Activated CD4-positive, alpha-beta T cell treated with anti-CD3 and anti-CD28 coated beads for 36 hours (primary cell): Measurements from ENCODE around the gene EIF3I. TPM values are rescaled to one million over a fixed set of nuclear protein-coding genes. Genes with fewer than 3 reads are reported as not detected.

Experiments used
- ATAC-seq: fragments of 200-7000 bp; cut with Tn5 transposase; one replicate; pipeline ENCODE4 v1.10.0; 2021; ENCODE audit warnings: mild to moderate bottlenecking, moderate library complexity
- CTCF ChIA-PET: fragments of 350-600 bp; sonication (Branson Sonifier 250); formaldehyde crosslinking; loops from one replicate; lab custom pipeline; 2021; ENCODE audit warnings: antibody characterized with exemption; lab: Charles Lee
- POLR2A ChIA-PET: fragments of 350-600 bp; sonication (Branson Sonifier 250); formaldehyde crosslinking; loops from one replicate; lab custom pipeline; 2021; ENCODE audit warnings: antibody characterized with exemption, inconsistent platforms; lab: Charles Lee
- DNase-seq: peaks from one replicate; pipeline ENCODE4 v3.0.0-alpha.2; 2020
- H3K27ac Mint-ChIP-seq: one replicate; pipeline ENCODE4 v1.8.0; 2021; ENCODE audit warnings: mixed read lengths
- H3K27me3 Mint-ChIP-seq: one replicate; pipeline ENCODE4 v1.8.0; 2021; ENCODE audit warnings: mixed read lengths
- H3K36me3 Mint-ChIP-seq: one replicate; pipeline ENCODE4 v1.8.0; 2021; ENCODE audit warnings: low read depth, mixed read lengths
- H3K4me1 Mint-ChIP-seq: one replicate; pipeline ENCODE4 v1.8.0; 2021; ENCODE audit warnings: mixed read lengths
- H3K4me3 Mint-ChIP-seq: one replicate; pipeline ENCODE4 v1.8.0; 2021; ENCODE audit warnings: mild to moderate bottlenecking, moderate library complexity, mixed read lengths
- H3K9me3 Mint-ChIP-seq: one replicate; pipeline ENCODE4 v1.8.0; 2021; ENCODE audit warnings: low read depth, mixed read lengths
- intact Hi-C, 2 experiments: fragments of 100-400 bp; cut with DNase I in 1 of 2; cut with micrococcal nuclease in 1 of 2; formaldehyde crosslinking; loops; one replicate each; pipeline versions ENCODE4 v1.14.2 to v1.15.1; 2022 to 2024; cut with DNase I, micrococcal nuclease
- total RNA-seq, 2 experiments: library from RNA; stranded (reverse); gene quantifications; one replicate each; pipeline ENCODE4 v1.2.3, GENCODE V29; 2021

The EIF3I gene
- total RNA-seq, 2 experiments from 2014 or later, result 299 to 349 TPM

DNA sequence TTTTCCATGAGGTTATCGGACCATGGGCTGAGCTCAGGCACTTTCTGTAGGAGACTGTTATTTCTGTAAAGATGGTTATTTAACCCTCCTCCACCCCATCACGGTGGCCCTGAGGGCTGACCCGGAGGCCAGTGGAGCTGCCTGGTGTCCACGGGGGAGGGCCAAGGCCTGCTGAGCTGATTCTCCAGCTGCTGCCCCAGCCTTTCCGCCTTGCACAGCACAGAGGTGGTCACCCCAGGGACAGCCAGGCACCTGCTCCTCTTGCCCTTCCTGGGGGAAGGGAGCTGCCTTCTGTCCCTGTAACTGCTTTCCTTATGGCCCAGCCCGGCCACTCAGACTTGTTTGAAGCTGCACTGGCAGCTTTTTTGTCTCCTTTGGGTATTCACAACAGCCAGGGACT lies 24.4 kb upstream of the EIF3I start:
- DNase-seq, result no peak
- Mint-ChIP-seq H3K4me3 (no peak overlapping the region), H3K27ac (no peak overlapping the region), H3K4me1 (peaks cover 74% of the 10 kb centered on the region), H3K27me3 (no peaks in the 10 kb centered on the region), H3K36me3 (peaks cover 38% of the 10 kb centered on the region), H3K9me3 (no peaks in the 10 kb centered on the region)
- no peak for ATAC-seq
- CTCF ChIA-PET, result interaction anchor here (1.1 to 2.0 kb wide), 4 partner anchors 17 to 90 kb away, joined by 3 to 6 read pairs (median 5); partner anchors contain the start of gene KPNA6
- POLR2A ChIA-PET, result interaction anchor here (0.6 to 1.3 kb wide), 3 partner anchors 13 to 429 kb away, joined by 4 to 7 read pairs (median 4); no protein-coding TSS in a partner anchor
- intact Hi-C loops, result no loop called here

DNA sequence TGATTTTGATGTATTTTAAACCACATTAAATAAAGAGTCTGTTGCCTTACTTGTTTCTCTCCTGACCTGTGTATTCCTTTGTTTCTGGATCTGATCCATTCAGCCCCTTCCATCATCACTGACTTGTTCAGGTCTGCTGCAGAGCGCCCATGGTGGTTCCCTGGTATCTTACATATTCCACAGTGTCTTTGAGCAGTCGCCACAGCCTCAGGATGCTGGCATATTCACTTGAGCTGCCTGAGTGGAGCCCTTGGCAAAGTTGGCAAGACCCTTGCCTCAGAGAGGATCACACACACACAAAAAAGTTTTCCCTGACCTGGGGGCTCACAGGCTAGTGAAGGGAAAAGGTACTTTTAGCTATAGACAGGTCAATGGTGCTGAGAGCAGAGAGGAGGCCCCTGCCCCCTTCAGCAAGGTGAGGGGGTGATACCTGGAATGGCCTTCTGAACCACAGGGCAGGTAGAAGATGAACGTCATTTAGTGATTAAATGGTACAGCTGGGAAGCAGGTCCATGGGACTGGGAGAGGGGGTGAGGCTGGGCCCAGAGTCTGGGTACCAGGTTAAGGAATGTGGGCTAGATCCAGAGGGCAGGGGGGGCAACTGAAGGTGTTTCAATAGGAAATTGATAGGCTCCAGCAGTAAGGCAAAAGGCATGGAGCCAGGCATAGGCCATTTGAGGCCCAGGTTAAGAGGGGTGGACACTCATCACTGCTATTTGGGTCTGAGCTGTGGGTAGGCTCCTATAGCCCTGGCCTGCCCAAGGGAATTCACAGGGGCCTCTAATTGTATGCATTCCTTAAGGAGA lies 23.8 kb upstream of the EIF3I start:
- no peak for DNase-seq
- Mint-ChIP-seq H3K4me1 (peaks cover 69% of the 10 kb centered on the region), H3K27me3 (no peaks in the 10 kb centered on the region), H3K4me3 (no peak overlapping the region), H3K9me3 (no peaks in the 10 kb centered on the region), H3K36me3 (peaks cover 33% of the 10 kb centered on the region), H3K27ac (peak overlapping the region; percentile 32)
- ATAC-seq, result no peak
- POLR2A ChIA-PET, result no interaction called here
- intact Hi-C loops, result no loop called here
- CTCF ChIA-PET, result interaction anchor here (1.1 to 2.0 kb wide), 4 partner anchors 17 to 91 kb away, joined by 3 to 6 read pairs (median 5); partner anchors contain the start of gene KPNA6

DNA sequence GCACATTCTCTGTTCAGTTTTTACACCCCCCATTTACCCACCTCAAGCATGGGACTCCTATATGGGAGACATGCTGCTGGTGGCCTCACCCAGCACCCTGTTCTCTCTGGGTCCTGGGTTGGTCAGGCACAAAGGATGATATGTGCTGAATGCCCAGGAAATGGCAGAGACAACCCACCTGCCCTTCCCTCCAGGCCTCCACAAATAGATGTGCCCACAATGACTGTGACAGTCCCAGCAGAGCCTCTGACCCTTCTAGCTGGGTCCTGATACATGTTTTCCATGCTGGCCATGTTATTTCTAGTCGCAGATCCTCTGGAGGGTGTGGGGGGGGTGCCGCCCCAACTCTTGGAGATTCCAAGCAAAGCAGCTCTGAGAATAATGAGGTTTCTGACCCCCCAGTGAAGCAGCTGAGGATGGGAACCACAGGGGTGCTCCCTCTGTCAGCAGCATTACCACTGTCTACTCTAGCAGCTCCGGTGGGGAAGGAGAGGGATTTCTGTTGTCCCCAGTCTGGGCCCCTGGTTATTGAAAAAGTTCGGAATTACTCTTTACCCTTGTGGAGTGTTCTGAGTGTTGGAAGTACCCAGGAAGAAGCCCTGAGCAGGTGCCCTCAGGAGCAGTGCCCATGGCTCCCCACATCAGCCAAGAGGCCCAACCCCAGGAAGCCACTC lies 23.0 kb upstream of the EIF3I start:
- H3K4me3 Mint-ChIP-seq, result no peak overlapping the region
- peaks cover 66% of the 10 kb centered on the region for H3K4me1 Mint-ChIP-seq
- intact Hi-C loops, result no loop called here
- POLR2A ChIA-PET, result no interaction called here
- ATAC-seq (no peak), DNase-seq (no peak)
- CTCF ChIA-PET, result interaction anchor here (2.0 kb wide), 1 partner anchor 88 kb away, joined by 6 read pairs; no protein-coding TSS in a partner anchor
- no peaks in the 10 kb centered on the region for H3K9me3 Mint-ChIP-seq
- peaks cover 27% of the 10 kb centered on the region for H3K36me3 Mint-ChIP-seq
- no peaks in the 10 kb centered on the region for H3K27me3 Mint-ChIP-seq
- H3K27ac Mint-ChIP-seq, result no peak overlapping the region

DNA sequence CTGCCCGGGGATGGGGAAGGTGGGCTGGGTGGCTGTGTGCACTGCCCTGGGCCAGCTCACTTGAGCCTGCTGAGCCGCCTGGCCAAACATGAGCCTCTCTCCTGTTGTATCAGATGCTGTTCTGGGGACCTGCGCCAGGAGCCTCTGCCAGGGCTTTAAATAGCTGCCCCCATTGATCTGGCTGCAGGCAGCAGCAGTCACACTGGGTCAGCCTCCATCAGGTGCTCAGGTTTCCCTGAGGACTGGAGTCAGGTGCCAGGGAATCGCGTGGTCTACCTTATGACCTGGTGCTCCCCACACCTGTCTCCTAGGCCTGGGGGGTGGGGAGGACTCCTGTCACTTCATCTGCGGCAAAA lies 22.5 kb upstream of the EIF3I start:
- Mint-ChIP-seq H3K36me3 (peaks cover 21% of the 10 kb centered on the region), H3K4me3 (peak overlapping the region; percentile 71), H3K9me3 (no peaks in the 10 kb centered on the region), H3K27ac (peak overlapping the region; percentile 86), H3K27me3 (no peaks in the 10 kb centered on the region), H3K4me1 (peaks cover 62% of the 10 kb centered on the region)
- ChIA-PET CTCF (interaction anchor here (3.2 kb wide), 1 partner anchor 17 kb away, joined by 16 read pairs; no protein-coding TSS in a partner anchor), POLR2A (interaction anchor here (1.6 to 1.8 kb wide), 3 partner anchors 19 to 136 kb away, joined by 6 to 7 read pairs (median 6); partner anchors contain the start of genes MARCKSL1, TMEM39B and TXLNA)
- ATAC-seq (no peak), DNase-seq (no peak)
- intact Hi-C loops, result loop anchor here (1.0 to 5.0 kb wide), 8 partner anchors 19 to 213 kb away; partner anchors contain the start of genes BSDC1 (in 1 of the 2), EIF3I (in 1 of the 2), KPNA6 (in 1 of the 2) and TMEM234 (in 1 of the 2)

DNA sequence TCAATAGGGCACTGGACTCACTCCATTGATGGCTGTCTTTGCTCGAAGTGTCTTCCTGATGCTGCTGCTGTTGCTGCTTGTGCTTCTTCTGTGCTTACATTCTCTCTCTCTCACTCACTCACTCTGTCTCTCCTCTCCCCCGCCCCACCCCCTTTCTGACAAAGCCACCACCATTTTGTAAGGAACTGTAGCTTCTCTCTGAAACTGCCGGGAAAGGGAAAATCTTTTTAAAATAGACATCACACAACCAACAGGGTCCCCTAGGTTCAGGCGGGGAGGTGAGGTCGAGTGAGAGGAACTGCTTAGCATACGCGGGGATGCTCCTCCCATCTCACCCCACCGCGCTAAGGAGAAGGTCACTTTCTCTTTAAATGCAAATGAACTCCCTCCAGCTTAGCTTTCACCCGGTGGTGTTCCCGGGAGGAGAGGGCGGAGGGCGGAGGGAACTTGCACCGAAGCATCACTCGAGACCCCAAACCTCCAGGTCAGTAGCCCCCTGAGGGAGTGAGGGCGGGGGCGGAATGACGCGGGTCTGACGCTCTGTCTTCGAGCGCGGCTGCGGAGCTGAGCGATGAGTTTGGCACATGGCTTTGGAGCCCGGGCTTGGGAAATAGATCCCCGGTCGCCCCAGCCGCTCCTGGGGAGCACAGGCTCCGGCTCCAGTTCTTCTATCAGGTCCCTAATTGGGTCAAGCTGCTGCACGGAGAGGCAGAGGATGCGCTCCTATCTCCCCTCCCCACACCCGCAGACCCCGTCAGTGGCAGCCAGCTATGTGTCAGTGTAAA lies 21.8 kb upstream of the EIF3I start, which contains the start of gene CCDC28B:
Gene CCDC28B (plus strand): TSS at position 370 of the 785 bp plus-strand sequence. CDS start 1,341 bp downstream, outside the sequence.
- peak; percentile 77 for DNase-seq
- Mint-ChIP-seq H3K9me3 (no peaks in the 10 kb centered on the region), H3K27ac (peak within 1 kb of the TSS; percentile 86), H3K4me1 (peaks cover 57% of the 10 kb centered on the region), H3K27me3 (no peaks in the 10 kb centered on the region), H3K36me3 (peaks cover 14% of the 10 kb centered on the region), H3K4me3 (peak within 1 kb of the TSS; percentile 71)
- ATAC-seq, result peak; percentile 53
- ChIA-PET POLR2A (interaction anchor here (0.6 to 1.8 kb wide), 5 partner anchors 9 to 136 kb away, joined by 3 to 7 read pairs (median 6); partner anchors contain the start of genes MARCKSL1, TMEM39B and TXLNA), CTCF (interaction anchor here (0.5 to 3.2 kb wide), 6 partner anchors 16 to 553 kb away, joined by 3 to 16 read pairs (median 4); no protein-coding TSS in a partner anchor)
- intact Hi-C loops, result loop anchor here (1.0 to 5.0 kb wide), 10 partner anchors 20 to 212 kb away; partner anchors contain the start of genes EIF3I (in 2 of the 2), TMEM234 (in 2 of the 2), BSDC1 (in 1 of the 2) and KPNA6 (in 1 of the 2)

DNA sequence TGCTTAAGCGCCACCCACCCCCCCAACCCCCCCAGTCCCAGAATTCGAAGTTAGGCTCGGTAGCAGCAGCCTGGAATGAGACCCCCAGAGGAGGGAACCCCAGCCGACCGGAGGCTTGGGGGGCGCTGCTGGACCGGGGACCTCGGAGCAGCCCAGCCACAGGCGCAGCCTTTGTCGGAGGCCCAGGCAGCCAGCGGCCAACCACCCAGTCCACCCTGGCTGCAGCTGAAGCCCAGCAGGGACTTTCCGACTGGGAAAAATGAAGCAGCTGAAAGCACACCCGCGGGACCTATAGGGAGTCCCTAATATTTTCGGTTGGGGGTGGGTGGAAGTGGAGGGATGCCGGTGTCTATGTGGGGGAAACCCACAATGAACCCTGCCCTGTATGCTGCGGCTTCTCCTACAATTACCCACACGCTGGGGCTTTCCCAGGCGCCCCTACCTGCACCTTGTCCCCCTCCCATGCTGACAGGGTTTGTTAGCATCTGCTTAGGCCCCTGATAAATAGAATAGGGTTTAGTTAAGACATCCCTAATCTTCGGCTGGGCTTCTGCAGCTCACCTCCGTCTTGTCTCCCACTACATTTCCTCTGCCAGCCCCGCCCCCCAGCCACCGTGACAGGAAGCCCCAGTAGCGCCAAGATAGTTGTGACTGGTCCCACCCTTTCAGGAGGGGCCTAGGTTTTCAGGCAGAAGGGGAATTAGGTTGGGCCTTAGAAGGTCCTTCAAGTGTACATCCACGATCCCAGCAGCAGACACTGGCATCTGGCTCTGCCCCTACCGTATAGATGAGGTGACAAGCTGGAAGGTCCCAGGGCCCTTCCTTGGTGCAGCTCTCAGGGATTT lies 21.0 kb upstream of the EIF3I start:
- Mint-ChIP-seq H3K4me3 (peak overlapping the region; percentile 71), H3K27me3 (no peaks in the 10 kb centered on the region), H3K36me3 (peaks cover 7% of the 10 kb centered on the region), H3K27ac (peak overlapping the region; percentile 85), H3K4me1 (peaks cover 51% of the 10 kb centered on the region), H3K9me3 (no peaks in the 10 kb centered on the region)
- DNase-seq (peak; percentile 90), ATAC-seq (peak; percentile 51)
- POLR2A ChIA-PET, result interaction anchor here (0.5 to 1.8 kb wide), 6 partner anchors 21 to 258 kb away, joined by 3 to 7 read pairs (median 5); partner anchors contain the start of genes LCK, MARCKSL1, TMEM39B and TXLNA
- intact Hi-C loops, result loop anchor here (1.0 to 5.0 kb wide), 8 partner anchors 20 to 211 kb away; partner anchors contain the start of genes EIF3I (in 2 of the 2), TMEM234 (in 2 of the 2), KPNA6 (in 1 of the 2) and TMEM39B (in 1 of the 2)
- CTCF ChIA-PET, result interaction anchor here (0.5 to 3.2 kb wide), 9 partner anchors 15 to 555 kb away, joined by 3 to 16 read pairs (median 3); no protein-coding TSS in a partner anchor

DNA sequence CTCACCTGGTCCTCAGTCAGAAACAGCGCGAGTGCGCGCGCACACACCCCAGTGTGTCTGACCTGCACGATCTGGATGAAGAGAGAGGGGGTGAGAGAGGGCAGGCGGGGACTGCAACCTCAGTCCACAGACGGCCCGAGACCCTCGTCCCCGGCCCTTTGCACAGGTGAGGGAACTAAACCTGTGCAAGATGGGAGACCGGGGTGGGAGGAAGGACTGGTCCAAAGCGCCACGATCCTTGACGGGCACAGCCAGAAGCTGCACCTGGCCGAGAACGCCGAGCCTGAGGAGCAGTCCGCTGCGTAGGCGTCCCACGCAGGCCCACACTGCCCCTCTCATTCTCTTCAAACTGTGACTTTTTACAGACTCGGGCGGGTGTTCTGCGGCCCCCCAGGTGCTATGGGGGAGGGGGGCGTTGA lies 17.3 kb upstream of the EIF3I start:
- Mint-ChIP-seq H3K9me3 (no peaks in the 10 kb centered on the region), H3K4me1 (peaks cover 34% of the 10 kb centered on the region), H3K4me3 (peak overlapping the region; percentile 90), H3K27me3 (no peaks in the 10 kb centered on the region), H3K27ac (no peak overlapping the region), H3K36me3 (peaks cover 8% of the 10 kb centered on the region)
- no peak for ATAC-seq
- ChIA-PET CTCF (interaction anchor here (0.5 to 2.0 kb wide), 6 partner anchors 10 to 490 kb away, joined by 3 to 9 read pairs (median 4); no protein-coding TSS in a partner anchor), POLR2A (interaction anchor here (0.8 to 1.0 kb wide), 3 partner anchors 19 to 131 kb away, joined by 3 to 4 read pairs (median 3); no protein-coding TSS in a partner anchor)
- DNase-seq, result no peak
- intact Hi-C loops, result loop anchor here (1.0 to 5.0 kb wide), 7 partner anchors 17 to 207 kb away; partner anchors contain the start of genes BSDC1 (in 1 of the 2), EIF3I (in 1 of the 2), KPNA6 (in 1 of the 2) and TMEM234 (in 1 of the 2)

DNA sequence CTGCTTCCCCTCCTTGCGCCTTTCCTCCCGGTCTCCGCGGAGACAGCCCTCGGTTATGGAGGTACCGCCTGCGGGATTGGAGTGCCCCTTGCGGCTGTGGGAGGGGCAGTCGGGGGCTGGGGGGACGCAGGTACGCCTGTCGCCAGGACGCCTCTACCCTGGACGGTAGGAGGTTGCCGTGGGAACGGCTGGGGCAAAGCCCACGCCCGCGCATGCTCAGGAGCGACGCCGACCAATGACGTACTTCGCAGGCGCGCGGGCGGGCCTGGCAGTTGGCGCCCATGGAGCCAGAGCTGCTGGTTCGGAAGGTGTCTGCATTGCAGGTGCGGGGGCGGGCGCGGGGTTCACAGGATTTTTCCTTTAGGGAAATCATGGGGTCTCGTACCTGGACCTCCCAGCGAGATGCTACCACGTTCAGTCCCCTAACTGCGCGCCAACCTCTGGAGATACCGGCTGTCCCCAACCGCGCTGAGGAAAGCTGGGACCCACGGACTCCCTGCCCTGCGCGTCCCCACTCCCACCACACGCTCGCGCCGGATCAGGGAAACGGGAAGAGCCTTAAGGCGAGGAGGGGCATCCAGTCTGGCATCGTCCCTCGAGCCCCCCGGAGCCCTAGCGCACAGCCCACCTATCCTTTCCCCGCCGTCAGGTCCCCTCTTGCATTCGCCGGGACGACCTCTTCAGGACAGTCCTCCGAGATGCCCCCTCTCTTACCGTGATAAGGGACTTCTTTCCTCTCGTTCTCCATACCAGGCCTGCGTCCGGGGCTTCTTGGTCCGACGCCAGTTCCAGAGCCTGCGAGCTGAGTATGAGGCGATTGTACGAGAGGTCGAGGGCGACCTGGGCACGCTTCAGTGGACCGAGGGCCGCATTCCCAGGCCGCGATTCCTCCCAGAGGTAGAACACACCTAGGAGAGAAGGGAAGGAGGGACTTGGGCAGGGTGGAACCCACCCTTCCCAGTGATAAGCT lies 16.5 kb upstream of the EIF3I start, which contains the start of gene IQCC:
Gene IQCC (plus strand): TSS at position 271 of the 970 bp plus-strand sequence. CDS start 11 bp downstream, at position 282.
- peak; percentile 94 for DNase-seq
- Mint-ChIP-seq H3K4me1 (peaks cover 28% of the 10 kb centered on the region), H3K36me3 (peaks cover 8% of the 10 kb centered on the region), H3K4me3 (peak within 1 kb of the TSS; percentile 90), H3K27ac (peak within 1 kb of the TSS; percentile 87), H3K27me3 (no peaks in the 10 kb centered on the region), H3K9me3 (no peaks in the 10 kb centered on the region)
- peak; percentile 75 for ATAC-seq
- ChIA-PET CTCF (interaction anchor here (0.5 to 2.0 kb wide), 8 partner anchors 10 to 489 kb away, joined by 3 to 9 read pairs (median 3); partner anchors contain the start of gene TXLNA), POLR2A (interaction anchor here (0.8 to 1.4 kb wide), 5 partner anchors 9 to 132 kb away, joined by 3 to 5 read pairs (median 4); partner anchors contain the start of gene MARCKSL1)
- intact Hi-C loops, result loop anchor here in 1 of 2 experiments (1.0 kb wide), 4 partner anchors 17 to 189 kb away; partner anchors contain the start of genes BSDC1, EIF3I, TMEM234 and TXLNA
